IMR-90 (cell line): ENCODE data around the gene DCAF17. TPM values are rescaled to one million over a fixed set of nuclear protein-coding genes. Genes with fewer than 3 reads are reported as not detected.

Source experiments
- ATAC-seq: fragments of 200-7000 bp; cut with Tn5 transposase; 2 replicates; pipeline ENCODE4 v1.9.1; 2020; ENCODE audit warnings: low read depth, mild to moderate bottlenecking, moderate library complexity
- BruUV-seq: library from RNA; stranded (reverse); fragments of 400-500 nt; replicated peaks from 2 replicates; lab custom pipeline; 2021; lab: Mats Ljungman, UMichigan
- CTCF ChIA-PET: fragments of 300-600 bp; formaldehyde crosslinking; extraction: SDS; loops from one replicate; lab custom pipeline; 2021; ENCODE audit warnings: antibody characterized with exemption; lab: Yijun Ruan, JAX
- POLR2A ChIA-PET: fragments of 300-600 bp; sonication (Branson Sonifier 250); formaldehyde crosslinking; loops from one replicate; lab custom pipeline; 2022; ENCODE audit warnings: antibody characterized with exemption; ENCODE audit not compliant: unreplicated experiment; lab: Charles Lee
- DNase-seq: peaks from one replicate; pipeline ENCODE4 v3.0.0; 2013
- H2AFZ ChIP-seq: replicated peaks from 2 replicates; pipeline ENCODE3; 2013; ENCODE audit warnings: low read length, mild to moderate bottlenecking; ENCODE audit not compliant: poor library complexity
- H2AK5ac ChIP-seq: 2 replicates; pipeline ENCODE4 v1.6.1; 2013; ENCODE audit warnings: low read depth, low read length, inconsistent platforms
- H2AK9ac ChIP-seq: replicated peaks from 2 replicates; pipeline ENCODE3; 2013; ENCODE audit warnings: mild to moderate bottlenecking, low read depth, low read length, moderate library complexity; ENCODE audit not compliant: poor library complexity
- H2BK120ac ChIP-seq: 2 replicates; pipeline ENCODE4 v1.6.1; 2013; ENCODE audit warnings: low read depth, low read length, inconsistent platforms
- H2BK15ac ChIP-seq: 3 replicates; pipeline ENCODE4 v1.6.1; 2013; ENCODE audit warnings: low read depth, low read length, inconsistent platforms
- H2BK20ac ChIP-seq: 2 replicates; pipeline ENCODE4 v1.6.1; 2013; ENCODE audit warnings: low read depth, mild to moderate bottlenecking, inconsistent platforms, low read length, moderate library complexity
- H2BK5ac ChIP-seq: 2 replicates; pipeline ENCODE4 v1.6.1; 2013; ENCODE audit warnings: mild to moderate bottlenecking, low read depth, low read length, inconsistent platforms; ENCODE audit not compliant: poor library complexity, severe bottlenecking
- H3K14ac ChIP-seq: replicated peaks from 2 replicates; pipeline ENCODE4 v1.6.1; 2013; ENCODE audit warnings: low read depth, low read length, inconsistent platforms
- H3K18ac ChIP-seq: 2 replicates; pipeline ENCODE4 v1.6.1; 2013; ENCODE audit warnings: low read depth, low read length, control low read depth
- H3K23ac ChIP-seq: 2 replicates; pipeline ENCODE4 v1.6.1; 2013; ENCODE audit warnings: low read depth, low read length, inconsistent platforms
- H3K27ac ChIP-seq: 2 replicates; pipeline ENCODE4 v1.5.1; 2013; ENCODE audit warnings: mild to moderate bottlenecking, control low read depth, low read length; ENCODE audit not compliant: insufficient read depth
- H3K27me3 ChIP-seq: 2 replicates; pipeline ENCODE4 v1.6.1; 2013; ENCODE audit warnings: low read length; ENCODE audit not compliant: control insufficient read depth, insufficient read depth
- H3K36me3 ChIP-seq: 2 replicates; pipeline ENCODE4 v1.6.1; 2013; ENCODE audit warnings: low read length, mixed read lengths; ENCODE audit not compliant: control insufficient read depth, insufficient read depth
- H3K4ac ChIP-seq: 2 replicates; pipeline ENCODE4 v1.6.1; 2013; ENCODE audit warnings: low read depth, low read length, inconsistent platforms
- H3K4me1 ChIP-seq: 2 replicates; pipeline ENCODE4 v1.6.1; 2013; ENCODE audit warnings: low read length, mixed read lengths; ENCODE audit not compliant: control insufficient read depth, insufficient read depth
- H3K4me2 ChIP-seq: 2 replicates; pipeline ENCODE4 v1.6.1; 2013; ENCODE audit warnings: low read depth, mild to moderate bottlenecking, control low read depth, low read length, moderate library complexity
- H3K4me3 ChIP-seq: 2 replicates; pipeline ENCODE4 v1.5.1; 2013; ENCODE audit warnings: low read depth, mild to moderate bottlenecking, control low read depth, low read length, moderate library complexity; ENCODE audit not compliant: insufficient read depth
- H3K56ac ChIP-seq: 2 replicates; pipeline ENCODE4 v1.6.1; 2013; ENCODE audit warnings: low read length, inconsistent platforms; ENCODE audit not compliant: insufficient read depth; ENCODE audit errors: extremely low read depth
- H3K79me1 ChIP-seq, 2 experiments: 2 replicates each; pipeline ENCODE4 v1.6.1; 2013; ENCODE audit warnings: low read length in 2 of 2, inconsistent platforms in 1 of 2, low read depth in 1 of 2
- H3K9ac ChIP-seq: 2 replicates; pipeline ENCODE4 v1.6.1; 2013; ENCODE audit warnings: low read depth, low read length, control low read depth
- H3K9me1 ChIP-seq: 2 replicates; pipeline ENCODE4 v1.6.1; 2013; ENCODE audit warnings: low read length, inconsistent platforms; ENCODE audit not compliant: insufficient read depth
- H3K9me3 ChIP-seq: 2 replicates; pipeline ENCODE4 v1.6.1; 2013; ENCODE audit warnings: low read length; ENCODE audit not compliant: control insufficient read depth, insufficient read depth
- H4K20me1 ChIP-seq: 2 replicates; pipeline ENCODE4 v1.6.1; 2013; ENCODE audit warnings: low read length, inconsistent platforms; ENCODE audit not compliant: insufficient read depth
- H4K5ac ChIP-seq: 2 replicates; pipeline ENCODE4 v1.6.1; 2013; ENCODE audit warnings: mild to moderate bottlenecking, low read depth, low read length, control low read depth
- H4K8ac ChIP-seq, 2 experiments: 2 replicates each; pipeline ENCODE4 v1.6.1; 2013; ENCODE audit warnings: low read depth in 2 of 2, low read length in 2 of 2, control low read depth in 1 of 2, inconsistent platforms in 1 of 2
- H4K91ac ChIP-seq: 2 replicates; pipeline ENCODE4 v1.6.1; 2013; ENCODE audit warnings: low read depth, low read length, inconsistent platforms; ENCODE audit not compliant: insufficient read depth
- BHLHE40 ChIP-seq: fragments of 150-350 bp; IDR thresholded peaks from 2 replicates; pipeline ENCODE4 v1.6.1; 2016; ENCODE audit warnings: mild to moderate bottlenecking, low read depth, low read length
- CEBPB ChIP-seq: IDR thresholded peaks from 2 replicates; pipeline ENCODE4 v1.6.1; 2012; ENCODE audit warnings: low read depth, low read length, improper control_type of control experiment
- CHD1 ChIP-seq: IDR thresholded peaks from 2 replicates; pipeline ENCODE4 v1.6.1; 2012; ENCODE audit warnings: low read depth, low read length, improper control_type of control experiment
- CTCF ChIP-seq: conservative IDR thresholded peaks from 2 replicates; pipeline ENCODE4 v1.5.1; 2012; ENCODE audit warnings: mild to moderate bottlenecking, low read depth, low read length, improper control_type of control experiment
- MAZ ChIP-seq: IDR thresholded peaks from 2 replicates; pipeline ENCODE4 v1.6.1; 2012; ENCODE audit warnings: low read depth, mild to moderate bottlenecking, low read length, improper control_type of control experiment, moderate library complexity, borderline replicate concordance
- MXI1 ChIP-seq: IDR thresholded peaks from 2 replicates; pipeline ENCODE4 v1.6.1; 2012; ENCODE audit warnings: low read depth, mild to moderate bottlenecking, low read length, moderate library complexity, borderline replicate concordance
- NFE2L2 ChIP-seq: fragments of 150-350 bp; IDR thresholded peaks from 2 replicates; pipeline ENCODE4 v1.6.1; 2016; ENCODE audit warnings: low read depth, mild to moderate bottlenecking, low read length
- POLR2A ChIP-seq: IDR thresholded peaks from 2 replicates; pipeline ENCODE4 v1.6.1; 2012; ENCODE audit warnings: mild to moderate bottlenecking, low read depth, low read length
- RAD21 ChIP-seq: IDR thresholded peaks from 2 replicates; pipeline ENCODE4 v1.6.1; 2012; ENCODE audit warnings: low read length, improper control_type of control experiment
- RCOR1 ChIP-seq: IDR thresholded peaks from 2 replicates; pipeline ENCODE4 v1.6.1; 2012; ENCODE audit warnings: mild to moderate bottlenecking, low read length, improper control_type of control experiment; ENCODE audit not compliant: insufficient replicate concordance
- RFX5 ChIP-seq: IDR thresholded peaks from 2 replicates; pipeline ENCODE4 v1.8.0; 2012; ENCODE audit warnings: low read depth, mild to moderate bottlenecking, low read length, moderate library complexity
- SMC3 ChIP-seq: fragments of 150-350 bp; IDR thresholded peaks from 2 replicates; pipeline ENCODE4 v1.6.1; 2016; ENCODE audit warnings: low read depth, mild to moderate bottlenecking, antibody characterized with exemption, low read length, moderate library complexity
- USF2 ChIP-seq: fragments of 150-350 bp; IDR thresholded peaks from 2 replicates; pipeline ENCODE4 v1.6.1; 2017; ENCODE audit warnings: mild to moderate bottlenecking, antibody characterized with exemption, low read length, low read depth
- WGBS, 2 experiments: methylation state at CpG; one replicate each; pipeline versions ENCODE4 v1.1.5 to v1.1.7; 2013; ENCODE audit warnings: missing lambda C conversion rate in 2 of 2; ENCODE audit not compliant: insufficient read length in 1 of 2; ENCODE audit errors: extremely low coverage in 2 of 2; 5-methylcytosine and 5-hydroxymethylcytosine counted together
- dilution Hi-C: fragments of 300-500 bp; cut with HindIII; formaldehyde crosslinking; loops from one replicate; pipeline ENCODE4 v1.14.3; 2018; ENCODE audit warnings: low sequenced_read_pairs; ENCODE audit not compliant: unreplicated experiment
- in situ Hi-C: fragments of 300-500 bp; cut with MboI; formaldehyde crosslinking; loops from 3 replicates; pipeline ENCODE4 v1.14.3; 2019; ENCODE audit warnings: low sequenced_read_pairs, inconsistent platforms, mixed read lengths
- intact Hi-C: fragments of 100-400 bp; cut with micrococcal nuclease; formaldehyde crosslinking; loops from 2 replicates; pipeline ENCODE4 v1.10.0; 2022
- polyA plus RNA-seq, 3 experiments: library from polyadenylated mRNA; depleted of rRNA; stranded (reverse); fragments of >200 nt; gene quantifications; 2 replicates each; pipeline ENCODE4 v1.2.3, GENCODE V29; 2012; ENCODE audit warnings: low replicate concordance in 1 of 3
- total RNA-seq: library from RNA; depleted of rRNA; stranded (reverse); fragments of >200 nt; gene quantifications from 2 replicates; pipeline ENCODE4 v1.2.3, GENCODE V29; 2012

Gene DCAF17
- total and polyA plus RNA-seq, 2 of the 4 experiments (the other 2 are of a cell fraction), result 6.7 to 13.1 TPM

GRCh38 chr2:171416009-171416926 is 17.8 kb upstream of the DCAF17 start:
- ChIA-PET CTCF (interaction anchor here (0.5 to 2.0 kb wide), 29 partner anchors 11 to 488 kb away, joined by 3 to 11 read pairs (median 4); partner anchors contain the start of genes DCAF17, GORASP2 and METTL8), POLR2A (no interaction called here)
- dilution Hi-C loops (no loop called here), intact Hi-C loops (loop anchor here (1.0 to 5.0 kb wide), 3 partner anchors 257 to 443 kb away; no protein-coding TSS in a partner anchor), in situ Hi-C loops (loop anchor here (5.0 to 10.0 kb wide), 2 partner anchors 251 to 444 kb away; partner anchors contain the start of gene TLK1)
- Histone ChIP-seq H2BK120ac (0 out of 2 replicates have a peak overlapping the region, but pooled peaks have one; percentile 8), H3K36me3 (no peaks in the 10 kb centered on the region), H3K4me2 (peak overlapping the region; percentile 30; the same call in 1 of the 2 replicates), H2AFZ (no peak overlapping the region), H4K20me1 (no peaks in the 10 kb centered on the region), H2BK15ac (peak overlapping the region; percentile 0; the same call in 1 of the 3 replicates), H3K27me3 (no peaks in the 10 kb centered on the region), H3K14ac (no peak overlapping the region), H2AK5ac (no peak overlapping the region; the same call in 1 of the 2 replicates), H3K4me1 (peaks cover 7% of the 10 kb centered on the region), H3K9me3 (no peaks in the 10 kb centered on the region), H3K9ac (no peak overlapping the region), H2BK5ac (peak overlapping the region; percentile 39), H3K18ac (no peak overlapping the region), H4K91ac (peak overlapping the region; percentile 39), H3K9me1 (peaks cover 3% of the 10 kb centered on the region), H3K79me1 (peaks cover under 1 to 18% of the 10 kb centered on the region in 2 experiments; a peak in 2 of 4 replicates), H3K4ac (peak overlapping the region; percentile 4; the same call in 1 of the 2 replicates), H3K4me3 (no peak overlapping the region; the same call in 1 of the 2 replicates), H3K23ac (no peak overlapping the region), H4K8ac (peak overlapping the region in 1 of 2 experiments; percentile 2; a peak in 1 of 4 replicates), H3K27ac (no peak overlapping the region), H2BK20ac (peak overlapping the region; percentile 41; the same call in 1 of the 2 replicates), H2AK9ac (no peak overlapping the region), H4K5ac (no peak overlapping the region), H3K56ac (no peak overlapping the region)
- DNase-seq (peak; percentile 98), ATAC-seq (peak; percentile 94)
- WGBS, 2 experiments, result no CpG with 5 or more reads among the region's 7 CpGs
- no TSS peak for BruUV-seq
- 0 out of 2 replicates have a peak, but pooled peaks have one; percentile 7 for TF ChIP-seq RFX5
- TF ChIP-seq CEBPB, result 0 out of 2 replicates have a peak, but pooled peaks have one; percentile 2
- peak; percentile 37; the same call in 1 of the 2 replicates for TF ChIP-seq MAZ
- TF ChIP-seq SMC3, result peak; percentile 98
- TF ChIP-seq NFE2L2, result no peak
- no peak for TF ChIP-seq CHD1
- no peak for TF ChIP-seq BHLHE40
- no peak for TF ChIP-seq USF2
- no peak; the same call in 1 of the 2 replicates for TF ChIP-seq MXI1
- peak; percentile 91 for TF ChIP-seq CTCF
- peak; percentile 98 for TF ChIP-seq RAD21
- peak; percentile 54; the same call in 1 of the 2 replicates for TF ChIP-seq POLR2A
- TF ChIP-seq RCOR1, result peak; percentile 88
